Mucosa of stomach (tissue), 1 donor: ENCODE measurements around the gene SNRNP35.
"Not testable (repeated sequence)": the region's sequence is repeated elsewhere in the genome, so short reads cannot be mapped to it uniquely, and the experiment has no call there.

Experiments
- H3K27me3 ChIP-seq: one replicate; pipeline ENCODE4 v1.7.0; 2013; ENCODE audit warnings: mild to moderate bottlenecking, low read length; ENCODE audit not compliant: control insufficient read depth, insufficient read depth
- H3K36me3 ChIP-seq: one replicate; pipeline ENCODE4 v1.7.0; 2013; ENCODE audit warnings: low read length; ENCODE audit not compliant: control insufficient read depth, insufficient read depth
- H3K4me1 ChIP-seq: one replicate; pipeline ENCODE4 v1.7.0; 2013; ENCODE audit warnings: mild to moderate bottlenecking, low read length; ENCODE audit not compliant: control insufficient read depth, insufficient read depth
- H3K4me3 ChIP-seq: one replicate; pipeline ENCODE4 v1.7.0; 2013; ENCODE audit warnings: low read length
- H3K9ac ChIP-seq: one replicate; pipeline ENCODE4 v1.7.0; 2013; ENCODE audit warnings: mild to moderate bottlenecking, low read length, moderate library complexity
- H3K9me3 ChIP-seq: one replicate; pipeline ENCODE4 v1.7.0; 2013; ENCODE audit warnings: mild to moderate bottlenecking, low read length, moderate library complexity; ENCODE audit not compliant: control insufficient read depth
- donor health status: Pancreatic carcinoma.

SNRNP35 gene

DNA sequence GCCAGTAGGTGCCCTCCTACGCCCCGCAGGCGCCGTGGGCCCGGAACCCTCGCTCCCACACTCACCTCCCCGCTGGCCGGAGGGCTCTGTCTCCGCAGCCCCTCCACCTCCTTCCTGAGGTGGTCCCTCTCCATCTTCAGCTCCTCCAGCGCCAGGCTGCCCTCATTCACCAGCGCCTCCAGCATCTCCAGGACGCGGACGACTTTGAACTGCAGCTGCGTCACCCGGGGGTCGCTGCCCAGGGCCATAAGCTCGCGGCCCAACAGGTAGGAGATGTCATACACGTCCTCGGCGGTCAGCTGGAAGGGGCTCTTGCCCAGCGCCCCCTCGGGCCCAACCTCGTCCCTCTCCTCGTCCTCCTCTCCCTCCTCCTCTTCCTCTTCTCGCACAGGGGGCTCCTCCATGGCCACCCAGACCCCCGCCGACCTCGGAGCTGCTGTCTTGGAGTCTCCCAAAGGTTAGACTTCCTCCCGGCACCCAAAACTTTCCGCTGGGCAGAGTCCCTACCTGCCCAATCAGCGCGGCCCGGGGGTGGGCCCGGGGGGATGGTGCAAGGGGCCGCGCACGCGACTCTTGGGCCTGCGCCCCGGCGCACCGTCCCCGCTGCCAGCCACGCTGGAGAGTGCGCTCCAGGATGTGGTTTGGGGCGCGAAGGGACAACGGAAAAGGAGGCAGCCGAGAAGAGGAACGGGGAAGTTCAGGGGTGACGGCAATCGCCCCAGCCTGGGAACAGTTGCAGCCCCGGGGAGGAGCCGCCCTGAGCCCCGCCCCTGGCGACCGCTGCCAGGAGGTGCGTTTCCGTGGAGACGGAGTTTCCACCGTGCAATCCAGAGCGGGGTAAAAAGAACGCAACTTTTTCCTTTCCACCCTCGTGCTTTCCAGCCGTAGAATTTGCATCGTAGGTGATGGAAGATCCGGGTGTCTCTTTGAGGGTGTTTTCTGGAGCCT is 21.6 kb upstream of the SNRNP35 start, which contains the start of gene RILPL2:
TSS of gene RILPL2 (minus strand) at position 668 of the 948 bp plus-strand sequence. CDS start at position 404, 264 bp downstream.
- Histone ChIP-seq H3K4me3 (peak within 1 kb of the TSS; percentile 72), H3K27me3 (no peaks in the 10 kb centered on the region), H3K36me3 (no peaks in the 10 kb centered on the region), H3K9ac (peak within 1 kb of the TSS; percentile 84), H3K9me3 (no peaks in the 10 kb centered on the region), H3K4me1 (peaks cover 12% of the 10 kb centered on the region)

- no peaks in the 10 kb centered on the region for H3K36me3 ChIP-seq
- no peak overlapping the region for H3K4me3 ChIP-seq
- H3K9ac ChIP-seq = no peak overlapping the region
- H3K9me3 ChIP-seq = no peaks in the 10 kb centered on the region
- H3K27me3 ChIP-seq = no peaks in the 10 kb centered on the region
- peaks cover 22% of the 10 kb centered on the region for H3K4me1 ChIP-seq
Measured at GRCh38 chr12:123441523-123442164, 16.3 kb upstream of the SNRNP35 start.

DNA sequence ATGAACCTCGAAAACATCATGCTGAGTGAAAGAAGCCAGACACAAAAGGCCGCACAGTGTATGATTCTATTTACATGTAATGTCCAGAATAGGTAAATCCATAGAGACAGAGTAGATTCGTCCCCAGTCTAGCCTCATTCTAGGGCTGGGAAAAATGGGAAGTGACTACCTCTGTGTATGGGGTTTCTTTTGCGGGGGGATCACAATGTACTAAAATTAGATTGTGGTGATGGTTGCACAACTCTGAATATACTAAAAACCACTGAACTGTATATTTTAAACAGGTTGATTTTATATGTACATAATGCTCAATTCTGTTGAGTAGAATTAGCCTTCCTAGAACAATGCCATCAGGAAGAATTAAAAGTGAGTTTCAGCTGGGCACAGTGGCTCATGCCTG is 15.2 kb upstream of the SNRNP35 start:
- H3K27me3 ChIP-seq = no peaks in the 10 kb centered on the region
- peaks cover 19% of the 10 kb centered on the region for H3K4me1 ChIP-seq

DNA sequence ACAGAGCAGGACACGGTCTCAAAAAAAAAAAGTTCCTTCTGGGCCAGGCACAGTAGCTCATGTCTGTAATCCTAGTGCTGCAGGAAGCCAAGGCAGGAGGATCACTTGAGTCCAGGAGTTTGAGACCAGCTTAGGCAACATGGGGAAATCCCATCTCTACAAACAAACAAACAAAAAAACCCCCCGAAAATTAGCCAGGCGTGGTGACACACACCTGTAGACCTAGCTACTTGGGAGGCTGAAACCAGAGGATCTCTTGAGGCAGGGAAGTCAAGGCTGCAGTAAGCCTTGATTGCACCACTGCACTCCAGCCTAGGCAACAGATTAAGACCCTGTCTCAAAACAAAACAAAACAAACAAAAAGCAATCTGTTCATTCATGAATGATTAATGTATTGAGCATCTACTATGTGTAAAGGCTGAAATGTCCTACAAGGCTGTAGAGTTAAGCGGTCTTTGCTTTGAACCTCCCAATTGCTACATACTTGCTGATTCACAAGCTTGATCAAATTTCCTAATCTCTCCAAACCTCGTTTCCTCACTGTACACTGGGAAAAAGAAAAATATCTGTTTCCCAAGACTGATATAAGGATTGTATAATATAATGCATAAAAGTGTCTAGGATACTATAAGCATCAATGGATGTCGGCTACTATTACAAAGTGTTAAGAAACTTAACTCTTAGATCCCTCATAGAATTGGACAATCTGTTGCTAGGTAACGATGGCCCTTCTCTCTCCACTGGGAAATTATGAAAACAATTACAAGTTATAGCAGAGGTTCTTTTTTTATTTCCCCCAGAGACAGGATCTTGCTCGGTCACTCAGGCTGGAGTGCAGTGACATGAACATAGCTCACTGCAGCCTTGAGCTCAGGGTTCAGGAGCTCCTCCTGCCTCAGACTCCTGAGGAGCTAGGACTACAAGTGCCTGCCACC is 13.6 kb upstream of the SNRNP35 start:
- Histone ChIP-seq H3K36me3 (no peaks in the 10 kb centered on the region), H3K9ac (no peak overlapping the region), H3K9me3 (no peaks in the 10 kb centered on the region), H3K4me3 (no peak overlapping the region), H3K4me1 (peaks cover 20% of the 10 kb centered on the region), H3K27me3 (no peaks in the 10 kb centered on the region)

More for the DNA sequence above, 15.2 kb upstream of the SNRNP35 start:
- no peaks in the 10 kb centered on the region for H3K9me3 ChIP-seq
- H3K36me3 ChIP-seq = no peaks in the 10 kb centered on the region
- H3K4me3 ChIP-seq = no peak overlapping the region
- no peak overlapping the region for H3K9ac ChIP-seq

DNA sequence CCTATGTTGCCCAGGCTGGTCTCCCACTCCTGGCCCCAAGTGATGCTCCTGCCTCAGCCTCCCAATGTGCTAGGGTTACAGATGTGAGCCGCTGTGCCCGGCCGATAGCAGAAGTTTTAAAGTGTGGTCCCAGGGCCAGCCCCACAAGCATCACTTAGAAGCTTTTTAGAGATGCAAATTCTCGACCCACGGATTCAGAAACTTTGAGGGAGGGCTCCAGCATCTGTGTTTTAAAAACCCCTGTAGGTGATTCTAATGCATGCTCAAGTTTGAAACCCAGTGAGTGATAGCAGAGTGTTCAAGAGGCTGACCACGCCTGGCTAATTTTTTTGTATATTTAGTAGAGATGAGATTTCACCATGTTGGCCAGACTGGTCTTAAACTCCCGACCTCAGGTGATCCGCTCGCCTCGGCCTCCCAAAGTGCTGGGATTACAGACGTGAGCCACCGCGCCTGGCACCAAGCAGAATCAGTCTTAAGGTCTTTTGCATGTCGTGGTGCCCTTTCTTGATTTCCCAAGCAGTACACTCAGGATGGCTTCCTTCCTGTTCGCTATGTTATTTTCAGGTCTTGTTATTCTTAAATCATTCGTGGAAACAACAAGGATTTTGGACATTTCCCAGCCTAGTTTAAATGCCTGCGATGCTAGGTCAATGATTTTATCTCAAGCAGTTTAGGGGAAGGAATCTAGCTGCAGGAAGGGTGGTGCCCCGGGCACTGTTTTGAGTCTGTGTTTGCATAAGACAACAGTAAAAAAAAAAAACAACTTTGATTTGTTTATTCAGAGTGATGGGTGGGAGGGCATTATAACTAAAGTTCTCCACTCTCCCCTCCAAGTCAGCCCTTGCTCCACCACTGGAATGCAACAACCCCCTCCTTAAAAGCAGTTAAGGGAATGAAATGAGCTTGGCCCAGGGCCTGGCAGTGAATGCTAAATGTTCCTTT is 12.3 kb upstream of the SNRNP35 start:
- Histone ChIP-seq H3K4me3 (no peak overlapping the region), H3K9ac (peak overlapping the region; percentile 3), H3K4me1 (peaks cover 20% of the 10 kb centered on the region), H3K9me3 (no peaks in the 10 kb centered on the region), H3K27me3 (no peaks in the 10 kb centered on the region), H3K36me3 (no peaks in the 10 kb centered on the region)

DNA sequence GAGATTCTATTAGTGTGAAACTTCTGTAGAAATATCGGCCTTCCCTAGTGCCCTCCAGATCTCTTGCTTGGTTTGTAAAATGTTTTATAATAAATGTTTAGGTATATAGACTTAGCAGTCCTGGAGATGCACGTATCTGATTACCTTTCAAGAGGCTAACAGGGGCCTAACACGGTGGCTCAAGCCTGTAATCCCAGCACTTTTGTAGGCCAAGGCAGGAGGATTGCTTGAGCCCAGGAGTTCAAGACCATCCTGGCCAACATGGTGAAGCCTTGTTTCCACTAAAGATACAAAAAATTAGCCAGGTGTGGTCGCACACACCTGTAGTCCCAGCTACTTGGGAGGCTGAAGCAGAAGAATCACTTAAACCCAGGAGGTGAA is 11.6 kb upstream of the SNRNP35 start:
- Histone ChIP-seq H3K9me3 (no peaks in the 10 kb centered on the region), H3K4me3 (no peak overlapping the region), H3K4me1 (peaks cover 20% of the 10 kb centered on the region), H3K27me3 (no peaks in the 10 kb centered on the region), H3K9ac (peak overlapping the region; percentile 3), H3K36me3 (no peaks in the 10 kb centered on the region)

DNA sequence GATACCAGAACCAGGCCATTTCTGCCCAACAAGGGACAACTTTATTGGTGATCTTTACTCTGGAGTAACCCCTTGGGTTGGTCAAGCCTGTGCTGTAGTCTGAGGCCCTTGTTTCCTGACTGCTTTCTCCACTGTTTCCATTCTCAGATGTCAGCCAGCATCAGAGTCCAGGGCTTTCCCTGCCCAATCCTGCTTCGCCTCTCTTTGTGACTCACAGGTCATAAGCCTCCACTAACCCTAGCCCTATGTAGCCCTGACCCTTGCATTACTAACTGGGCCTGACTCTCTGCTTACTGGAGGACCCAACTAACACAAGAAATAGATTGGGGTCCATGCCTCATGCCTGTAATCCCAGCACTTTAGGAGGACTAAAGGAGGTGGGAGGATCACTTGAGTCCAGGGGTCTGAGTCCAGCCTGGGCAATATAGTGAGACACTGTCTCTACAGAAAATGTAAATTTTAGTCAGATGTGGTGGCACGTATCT is 8.6 kb upstream of the SNRNP35 start:
- no peak overlapping the region for H3K9ac ChIP-seq
- H3K9me3 ChIP-seq = no peaks in the 10 kb centered on the region
- no peaks in the 10 kb centered on the region for H3K27me3 ChIP-seq
- peak overlapping the region; percentile 0 for H3K4me3 ChIP-seq
- peaks cover 20% of the 10 kb centered on the region for H3K4me1 ChIP-seq
- no peaks in the 10 kb centered on the region for H3K36me3 ChIP-seq

- Histone ChIP-seq H3K27me3 (no peaks in the 10 kb centered on the region), H3K4me1 (peaks cover 17% of the 10 kb centered on the region), H3K9ac (no peak overlapping the region), H3K4me3 (no peak overlapping the region), H3K36me3 (no peaks in the 10 kb centered on the region), H3K9me3 (no peaks in the 10 kb centered on the region)
Measured at GRCh38 chr12:123449856-123450255, 8.1 kb upstream of the SNRNP35 start.

- Histone ChIP-seq H3K27me3 (no peaks in the 10 kb centered on the region), H3K4me1 (peaks cover 13% of the 10 kb centered on the region), H3K9ac (no peak overlapping the region), H3K4me3 (no peak overlapping the region), H3K36me3 (no peaks in the 10 kb centered on the region), H3K9me3 (no peaks in the 10 kb centered on the region)
Measured at GRCh38 chr12:123450636-123451035, 7.3 kb upstream of the SNRNP35 start.

DNA sequence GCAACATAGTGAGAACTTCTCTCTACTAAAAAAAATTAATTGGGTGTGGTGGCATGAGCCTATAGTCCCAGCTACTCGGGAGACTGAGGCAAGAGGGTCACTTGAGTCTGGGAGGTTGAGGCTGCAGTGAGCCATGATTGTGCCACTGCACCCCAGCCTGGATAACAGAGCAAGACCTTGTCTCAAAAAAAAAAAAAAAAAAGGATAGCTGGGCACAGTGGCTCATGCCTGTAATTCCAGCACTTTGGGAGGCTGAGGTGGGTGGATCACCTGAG is 5.7 kb upstream of the SNRNP35 start:
- H3K36me3 ChIP-seq, H3K4me3 ChIP-seq, H3K9ac ChIP-seq, H3K27me3 ChIP-seq, H3K4me1 ChIP-seq, H3K9me3 ChIP-seq: not testable (repeated sequence)

GRCh38 chr12:123453165-123453564 is 4.8 kb upstream of the SNRNP35 start:
- Histone ChIP-seq H3K9me3 (no peaks in the 10 kb centered on the region), H3K9ac (no peak overlapping the region), H3K4me1 (no peaks in the 10 kb centered on the region), H3K27me3 (no peaks in the 10 kb centered on the region), H3K36me3 (no peaks in the 10 kb centered on the region), H3K4me3 (no peak overlapping the region)
